Measurements from ENCODE around the gene RAC3. TPM values are rescaled to one million over a fixed set of nuclear protein-coding genes. Genes with fewer than 3 reads are reported as not detected.

Gene RAC3
- total RNA-seq, 1 experiment from 2014 or later: 120 TPM

- Histone ChIP-seq H3K27ac (ENCODE audit: low read depth, low read length) (peak overlapping the region; percentile 36; the same call in 1 of the 2 replicates), H3K4me1 (ENCODE audit: control insufficient read depth in 1 of 2, insufficient read depth in 2 of 2, low read length in 2 of 2) (peaks cover 7 to 24% of the 10 kb centered on the region in 2 experiments; a peak in 3 of 4 replicates), H2AFZ (ENCODE audit: low read depth, low read length, poor library complexity, severe bottlenecking) (no peak overlapping the region), H3K4me3 (replicated peaks in 1 of 2; ENCODE audit: low read depth in 1 of 2, low read length in 2 of 2) (no peak overlapping the region), H3K27me3 (ENCODE audit: insufficient read depth, low read length) (no peaks in the 10 kb centered on the region), H3K36me3 (ENCODE audit: control insufficient read depth in 1 of 2, insufficient read depth in 2 of 2, low read length in 2 of 2) (peaks cover 14 to 60% of the 10 kb centered on the region in 2 experiments), H3K79me2 (ENCODE audit: insufficient read depth, low read length) (peaks cover 27% of the 10 kb centered on the region), H3K9me2 (ENCODE audit: insufficient read depth) (no peaks in the 10 kb centered on the region), H3K9me3 (ENCODE audit: control insufficient read depth in 1 of 2, insufficient read depth in 1 of 2, low read depth in 1 of 2, low read length in 2 of 2) (no peaks in the 10 kb centered on the region), H3K9ac (ENCODE audit: low read length) (no peak overlapping the region), H3K4me2 (ENCODE audit: low read length) (no peak overlapping the region), H4K20me1 (ENCODE audit: insufficient read depth) (no peaks in the 10 kb centered on the region; the same call in 1 of the 2 replicates)
- DNase-seq (ENCODE audit: low read depth, low spot score) (no peak), ATAC-seq (no peak)
- no peak for TF ChIP-seq ELF1 (IDR thresholded peaks at IDR 0.05; ENCODE audit: borderline replicate concordance, low read depth)
- TF ChIP-seq, protein P1, sequence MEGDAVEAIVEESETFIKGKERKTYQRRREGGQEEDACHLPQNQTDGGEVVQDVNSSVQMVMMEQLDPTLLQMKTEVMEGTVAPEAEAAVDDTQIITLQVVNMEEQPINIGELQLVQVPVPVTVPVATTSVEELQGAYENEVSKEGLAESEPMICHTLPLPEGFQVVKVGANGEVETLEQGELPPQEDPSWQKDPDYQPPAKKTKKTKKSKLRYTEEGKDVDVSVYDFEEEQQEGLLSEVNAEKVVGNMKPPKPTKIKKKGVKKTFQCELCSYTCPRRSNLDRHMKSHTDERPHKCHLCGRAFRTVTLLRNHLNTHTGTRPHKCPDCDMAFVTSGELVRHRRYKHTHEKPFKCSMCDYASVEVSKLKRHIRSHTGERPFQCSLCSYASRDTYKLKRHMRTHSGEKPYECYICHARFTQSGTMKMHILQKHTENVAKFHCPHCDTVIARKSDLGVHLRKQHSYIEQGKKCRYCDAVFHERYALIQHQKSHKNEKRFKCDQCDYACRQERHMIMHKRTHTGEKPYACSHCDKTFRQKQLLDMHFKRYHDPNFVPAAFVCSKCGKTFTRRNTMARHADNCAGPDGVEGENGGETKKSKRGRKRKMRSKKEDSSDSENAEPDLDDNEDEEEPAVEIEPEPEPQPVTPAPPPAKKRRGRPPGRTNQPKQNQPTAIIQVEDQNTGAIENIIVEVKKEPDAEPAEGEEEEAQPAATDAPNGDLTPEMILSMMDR (IDR thresholded peaks at IDR 0.05 in 2 of 3, conservative IDR thresholded peaks at IDR 0.05 in 1 of 3; ENCODE audit: borderline replicate concordance in 1 of 3, insufficient read depth in 1 of 3, low read depth in 2 of 3, low read length in 2 of 3): no peak
- TF ChIP-seq EZH2 (IDR thresholded peaks at IDR 0.05): no peak
- TF ChIP-seq, protein P2, sequence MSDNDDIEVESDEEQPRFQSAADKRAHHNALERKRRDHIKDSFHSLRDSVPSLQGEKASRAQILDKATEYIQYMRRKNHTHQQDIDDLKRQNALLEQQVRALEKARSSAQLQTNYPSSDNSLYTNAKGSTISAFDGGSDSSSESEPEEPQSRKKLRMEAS (IDR thresholded peaks at IDR 0.05): no peak
- TF ChIP-seq SP1 (IDR thresholded peaks at IDR 0.05; ENCODE audit: low read depth): no peak
- TF ChIP-seq SIN3A (IDR thresholded peaks at IDR 0.05; ENCODE audit: low read depth): no peak
- TF ChIP-seq CEBPB (IDR thresholded peaks at IDR 0.05; ENCODE audit: low read depth): no peak
- TF ChIP-seq TCF7L2 (IDR thresholded peaks at IDR 0.05; ENCODE audit: borderline replicate concordance, extremely low read depth, insufficient read depth, insufficient read length): no peak
- no peak for TF ChIP-seq SRF (IDR thresholded peaks at IDR 0.05; ENCODE audit: low read depth)
- TF ChIP-seq EGR1 (IDR thresholded peaks at IDR 0.05; ENCODE audit: low read depth): no peak
- TF ChIP-seq, protein P3, sequence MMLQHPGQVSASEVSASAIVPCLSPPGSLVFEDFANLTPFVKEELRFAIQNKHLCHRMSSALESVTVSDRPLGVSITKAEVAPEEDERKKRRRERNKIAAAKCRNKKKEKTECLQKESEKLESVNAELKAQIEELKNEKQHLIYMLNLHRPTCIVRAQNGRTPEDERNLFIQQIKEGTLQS (IDR thresholded peaks at IDR 0.05): no peak
- no peak for TF ChIP-seq ZBTB33 (IDR thresholded peaks at IDR 0.05; ENCODE audit: extremely low read depth, insufficient replicate concordance, low read length)
- TF ChIP-seq, protein P4, sequence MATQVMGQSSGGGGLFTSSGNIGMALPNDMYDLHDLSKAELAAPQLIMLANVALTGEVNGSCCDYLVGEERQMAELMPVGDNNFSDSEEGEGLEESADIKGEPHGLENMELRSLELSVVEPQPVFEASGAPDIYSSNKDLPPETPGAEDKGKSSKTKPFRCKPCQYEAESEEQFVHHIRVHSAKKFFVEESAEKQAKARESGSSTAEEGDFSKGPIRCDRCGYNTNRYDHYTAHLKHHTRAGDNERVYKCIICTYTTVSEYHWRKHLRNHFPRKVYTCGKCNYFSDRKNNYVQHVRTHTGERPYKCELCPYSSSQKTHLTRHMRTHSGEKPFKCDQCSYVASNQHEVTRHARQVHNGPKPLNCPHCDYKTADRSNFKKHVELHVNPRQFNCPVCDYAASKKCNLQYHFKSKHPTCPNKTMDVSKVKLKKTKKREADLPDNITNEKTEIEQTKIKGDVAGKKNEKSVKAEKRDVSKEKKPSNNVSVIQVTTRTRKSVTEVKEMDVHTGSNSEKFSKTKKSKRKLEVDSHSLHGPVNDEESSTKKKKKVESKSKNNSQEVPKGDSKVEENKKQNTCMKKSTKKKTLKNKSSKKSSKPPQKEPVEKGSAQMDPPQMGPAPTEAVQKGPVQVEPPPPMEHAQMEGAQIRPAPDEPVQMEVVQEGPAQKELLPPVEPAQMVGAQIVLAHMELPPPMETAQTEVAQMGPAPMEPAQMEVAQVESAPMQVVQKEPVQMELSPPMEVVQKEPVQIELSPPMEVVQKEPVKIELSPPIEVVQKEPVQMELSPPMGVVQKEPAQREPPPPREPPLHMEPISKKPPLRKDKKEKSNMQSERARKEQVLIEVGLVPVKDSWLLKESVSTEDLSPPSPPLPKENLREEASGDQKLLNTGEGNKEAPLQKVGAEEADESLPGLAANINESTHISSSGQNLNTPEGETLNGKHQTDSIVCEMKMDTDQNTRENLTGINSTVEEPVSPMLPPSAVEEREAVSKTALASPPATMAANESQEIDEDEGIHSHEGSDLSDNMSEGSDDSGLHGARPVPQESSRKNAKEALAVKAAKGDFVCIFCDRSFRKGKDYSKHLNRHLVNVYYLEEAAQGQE (IDR thresholded peaks at IDR 0.05; ENCODE audit: low read depth): no peak
- no peak for TF ChIP-seq EZH2phosphoT487 (IDR thresholded peaks at IDR 0.05; ENCODE audit: borderline replicate concordance)
- no peak for TF ChIP-seq RAD21 (IDR thresholded peaks at IDR 0.05; ENCODE audit: low read depth)
- no peak for TF ChIP-seq ZNF274 (IDR thresholded peaks at IDR 0.05; ENCODE audit: low read depth, low read length)
- TF ChIP-seq POLR2A (IDR thresholded peaks at IDR 0.05; ENCODE audit: borderline replicate concordance, extremely low read depth, insufficient read depth, insufficient read length): no peak
- no peak for TF ChIP-seq ZFX (IDR thresholded peaks at IDR 0.05)
- POLR2A ChIA-PET: no interaction called here
- RAD21 ChIA-PET (ENCODE audit: low non-redundant PET in 1 of 2, low total read pairs in 2 of 2, uncharacterized antibody in 2 of 2, unreplicated experiment in 2 of 2): no interaction called here
- CTCF ChIA-PET: interaction anchor here (0.9 kb wide), 1 partner anchor 19 kb away, joined by 3 read pairs; the partner anchor contains the start of gene DCXR
- BruUV-seq (replicated peaks): no TSS peak
- intact Hi-C loops (cut with micrococcal nuclease): no loop called here
Measured at GRCh38 chr17:82055965-82056728, 24.7 kb downstream of the RAC3 start.
